Astrocyte of the spinal cord (primary cell): ENCODE results near the gene PSTPIP2.
"Not testable (repeated sequence)": the region's sequence is repeated elsewhere in the genome, so short reads cannot be mapped to it uniquely, and the experiment has no call there.

Experiments
- DNase-seq: peaks from one replicate; pipeline ENCODE4 v3.0.0; 2011; ENCODE audit warnings: low read depth, low spot score
- H3K4me3 ChIP-seq: 2 replicates; pipeline ENCODE4 v1.5.1; 2011; ENCODE audit warnings: low read depth, mild to moderate bottlenecking, low read length, moderate library complexity
- CTCF ChIP-seq: IDR thresholded peaks from 2 replicates; pipeline ENCODE4 v1.5.1; 2012; ENCODE audit warnings: low read depth, mild to moderate bottlenecking, low read length, inconsistent platforms
- in situ Hi-C: cut with HindIII; loops from 2 replicates; pipeline ENCODE4 v1.10.0; 2017; ENCODE audit warnings: low sequenced_read_pairs

PSTPIP2 gene

GRCh38 chr18:46098616-46098933, 26.5 kb upstream of the PSTPIP2 start:
- in situ Hi-C loops: no loop called here
- DNase-seq: no peak
- no peak for TF ChIP-seq CTCF
- peak overlapping the region; percentile 96 for H3K4me3 ChIP-seq

- in situ Hi-C loops: no loop called here
- DNase-seq: peak; percentile 87
- H3K4me3 ChIP-seq: peak within 1 kb of the TSS; percentile 96
- TF ChIP-seq CTCF: no peak
These were observed 25.9 kb upstream of the PSTPIP2 start, which contains the start of gene ATP5F1A for GRCh38 chr18:46097801-46098615. Gene ATP5F1A (minus strand): TSS chr18:46098296. CDS start chr18:46098231, 65 bp downstream.

- peak overlapping the region; percentile 96 for H3K4me3 ChIP-seq
- TF ChIP-seq CTCF: no peak
- DNase-seq: no peak
- in situ Hi-C loops: no loop called here
These were observed 25.4 kb upstream of the PSTPIP2 start for GRCh38 chr18:46097431-46097800.

DNA sequence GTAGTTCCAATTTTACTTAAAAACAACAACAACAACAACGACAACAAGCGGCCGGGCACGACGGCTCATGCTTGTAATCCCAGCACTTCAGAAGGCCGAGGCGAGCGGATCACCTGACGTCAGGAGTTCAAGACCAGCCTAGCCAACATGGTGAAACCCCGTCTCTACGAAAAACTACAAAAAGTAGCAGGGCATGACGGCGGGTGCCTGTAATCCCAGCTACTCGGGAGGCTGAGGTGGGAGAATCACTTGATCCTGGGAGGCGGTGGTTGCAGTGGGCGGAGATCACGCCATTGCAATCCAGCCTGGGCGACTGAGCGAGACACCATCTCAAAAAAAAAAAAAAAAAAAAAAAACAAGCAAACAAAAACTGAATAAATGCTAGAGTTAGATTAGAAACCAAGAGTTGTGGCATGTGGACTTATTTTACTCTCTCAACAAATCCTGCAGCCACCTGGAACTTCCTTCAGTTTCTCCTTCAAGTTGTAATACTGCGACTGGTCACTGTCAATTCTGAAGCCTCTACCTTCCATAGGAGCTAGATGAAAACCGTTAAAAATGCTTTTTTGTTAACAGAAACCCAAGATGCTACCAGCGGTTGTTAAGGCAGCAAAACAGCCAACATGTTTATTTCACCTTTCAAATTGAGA, 24.7 kb upstream of the PSTPIP2 start:
- in situ Hi-C loops: no loop called here
- no peak for TF ChIP-seq CTCF
- H3K4me3 ChIP-seq: peak overlapping the region; percentile 96
- DNase-seq: no peak

- no peak for DNase-seq
- in situ Hi-C loops: no loop called here
- H3K4me3 ChIP-seq: no peak overlapping the region
- no peak for TF ChIP-seq CTCF
These were observed 23.5 kb upstream of the PSTPIP2 start for GRCh38 chr18:46095532-46095931.

- DNase-seq, H3K4me3 ChIP-seq, in situ Hi-C loops: not testable (repeated sequence)
These were observed 16.4 kb upstream of the PSTPIP2 start for GRCh38 chr18:46088501-46088900.

DNA sequence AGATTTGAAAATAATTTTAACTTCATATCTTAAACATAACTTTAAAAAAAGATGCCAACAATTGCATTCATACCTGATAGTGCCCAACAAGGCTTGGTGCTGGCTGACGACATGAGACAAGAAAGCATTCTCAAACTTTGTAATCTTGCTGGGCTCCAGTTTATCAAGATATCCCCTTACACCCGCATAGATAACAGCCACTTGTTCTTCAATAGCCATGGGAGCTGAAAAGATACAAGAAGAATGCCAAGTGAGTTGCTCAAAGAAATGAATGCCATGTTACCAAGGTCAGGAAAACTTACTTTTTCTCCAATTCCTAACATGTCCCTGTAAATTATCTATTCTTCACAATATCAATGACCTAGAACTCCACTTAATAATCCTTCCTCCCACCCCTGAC, 12.4 kb upstream of the PSTPIP2 start:
- TF ChIP-seq CTCF: no peak
- DNase-seq: no peak
- in situ Hi-C loops: no loop called here
- no peak overlapping the region for H3K4me3 ChIP-seq
